ENCODE measurements around the gene YIF1A. TPM values are rescaled to one million over a fixed set of nuclear protein-coding genes. Genes with fewer than 3 reads are reported as not detected.
A peak's percentile ranks its signal among the peaks of the same experiment; 100 is the strongest.
"Not testable (repeated sequence)": the region's sequence is repeated elsewhere in the genome, so short reads cannot be mapped to it uniquely, and the experiment has no call there.

The YIF1A gene
- total RNA-seq, 1 donor from 2014 or later, result 53.4 TPM

DNA sequence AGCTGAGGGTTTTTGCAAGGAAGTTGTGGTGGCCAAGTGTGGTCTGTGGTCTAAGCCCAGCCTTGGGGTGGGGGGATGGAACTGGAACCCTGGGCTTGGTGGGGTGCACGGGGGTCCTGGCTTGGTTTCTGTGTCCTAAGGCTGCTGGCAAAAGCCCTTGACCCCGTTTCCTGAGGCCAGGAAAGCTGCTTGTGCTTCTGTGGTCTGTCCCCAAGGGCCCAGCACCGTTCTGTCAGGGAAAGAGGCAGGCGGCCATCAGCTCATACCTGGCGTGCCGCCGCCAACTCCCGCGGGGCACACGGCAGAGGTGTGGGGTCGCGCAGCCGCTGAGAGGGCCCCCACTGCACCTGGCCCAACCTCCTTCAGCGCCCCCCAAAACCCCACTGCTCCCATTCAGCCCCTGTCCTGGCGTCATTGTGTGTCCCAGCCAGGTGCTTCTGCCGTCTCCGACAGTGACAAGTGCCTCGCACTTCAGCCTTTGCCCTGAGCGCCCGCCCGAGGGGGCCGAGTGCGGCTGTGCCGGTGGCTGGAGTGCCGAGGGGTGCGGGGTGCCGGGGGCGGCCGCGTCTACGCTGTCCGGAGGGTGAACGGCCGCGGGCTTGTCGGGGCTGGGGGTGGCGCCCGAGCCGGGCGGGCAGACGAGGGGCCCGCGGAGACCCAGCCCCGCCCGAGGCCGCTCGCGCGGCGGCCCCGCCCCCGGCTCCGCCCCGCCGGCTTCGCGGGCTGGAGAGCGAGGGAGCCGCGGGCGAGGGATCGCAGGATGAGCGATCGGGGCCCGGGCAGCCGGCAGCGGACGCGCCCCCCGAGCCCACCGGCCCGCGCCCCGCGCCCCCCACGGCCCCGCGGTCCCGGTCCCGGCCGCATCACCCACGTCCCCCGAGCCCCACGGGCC lies 11.2 kb downstream of the YIF1A start, which contains the start of gene CNIH2:
CNIH2 (plus strand) TSS at position 705 of the 892 bp plus-strand sequence. CDS start 282 bp downstream, outside the sequence.
- TF ChIP-seq, protein P1, sequence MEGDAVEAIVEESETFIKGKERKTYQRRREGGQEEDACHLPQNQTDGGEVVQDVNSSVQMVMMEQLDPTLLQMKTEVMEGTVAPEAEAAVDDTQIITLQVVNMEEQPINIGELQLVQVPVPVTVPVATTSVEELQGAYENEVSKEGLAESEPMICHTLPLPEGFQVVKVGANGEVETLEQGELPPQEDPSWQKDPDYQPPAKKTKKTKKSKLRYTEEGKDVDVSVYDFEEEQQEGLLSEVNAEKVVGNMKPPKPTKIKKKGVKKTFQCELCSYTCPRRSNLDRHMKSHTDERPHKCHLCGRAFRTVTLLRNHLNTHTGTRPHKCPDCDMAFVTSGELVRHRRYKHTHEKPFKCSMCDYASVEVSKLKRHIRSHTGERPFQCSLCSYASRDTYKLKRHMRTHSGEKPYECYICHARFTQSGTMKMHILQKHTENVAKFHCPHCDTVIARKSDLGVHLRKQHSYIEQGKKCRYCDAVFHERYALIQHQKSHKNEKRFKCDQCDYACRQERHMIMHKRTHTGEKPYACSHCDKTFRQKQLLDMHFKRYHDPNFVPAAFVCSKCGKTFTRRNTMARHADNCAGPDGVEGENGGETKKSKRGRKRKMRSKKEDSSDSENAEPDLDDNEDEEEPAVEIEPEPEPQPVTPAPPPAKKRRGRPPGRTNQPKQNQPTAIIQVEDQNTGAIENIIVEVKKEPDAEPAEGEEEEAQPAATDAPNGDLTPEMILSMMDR (IDR thresholded peaks at IDR 0.05), result no peak
- peaks cover 34% of the 10 kb centered on the region for H3K4me1 Mint-ChIP-seq
- ATAC-seq (ENCODE audit: low read depth), result peak; percentile 35
- peak within 1 kb of the TSS; percentile 53 for H3K4me3 Mint-ChIP-seq
- peaks cover 40% of the 10 kb centered on the region for H3K36me3 Mint-ChIP-seq (ENCODE audit: low read depth)
- H3K9me3 Mint-ChIP-seq, result no peaks in the 10 kb centered on the region
- H3K27ac Mint-ChIP-seq, result no peak within 1 kb of the TSS
- intact Hi-C loops (cut with micrococcal nuclease), result loop anchor here (1.0 kb wide), 1 partner anchor 9 kb away; the partner anchor contains the start of gene RAB1B
- POLR2A ChIA-PET, result interaction anchor here (0.6 to 1.5 kb wide), 4 partner anchors 9 to 1328 kb away, joined by 4 to 9 read pairs (median 7); partner anchors contain the start of gene YIF1A
- peak; percentile 73 for DNase-seq
- CTCF ChIA-PET, result no interaction called here
- H3K27me3 Mint-ChIP-seq, result no peaks in the 10 kb centered on the region

DNA sequence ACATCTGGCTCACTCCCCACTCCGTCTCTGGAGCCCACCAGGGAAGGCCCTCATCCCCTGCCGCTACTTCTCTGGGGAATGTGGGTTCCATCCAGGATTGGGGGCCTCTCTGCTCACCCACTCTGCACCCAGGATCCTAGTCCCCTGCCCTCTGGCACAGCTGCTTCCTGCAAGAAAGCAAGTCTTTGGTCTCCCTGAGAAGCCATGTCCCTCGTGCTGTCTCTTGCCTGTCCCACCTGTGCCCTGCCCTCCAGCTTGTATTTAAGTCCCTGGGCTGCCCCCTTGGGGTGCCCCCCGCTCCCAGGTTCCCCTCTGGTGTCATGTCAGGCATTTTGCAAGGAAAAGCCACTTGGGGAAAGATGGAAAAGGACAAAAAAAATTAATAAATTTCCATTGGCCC lies 11.9 kb downstream of the YIF1A start:
- H3K9me3 Mint-ChIP-seq; DNase-seq; intact Hi-C loops (cut with micrococcal nuclease); CTCF ChIA-PET; H3K27ac Mint-ChIP-seq; H3K27me3 Mint-ChIP-seq; H3K4me3 Mint-ChIP-seq; ATAC-seq (ENCODE audit: low read depth): not testable (repeated sequence)
- peaks cover 27% of the 10 kb centered on the region for H3K4me1 Mint-ChIP-seq
- POLR2A ChIA-PET, result interaction anchor here (0.6 to 1.5 kb wide), 4 partner anchors 8 to 1329 kb away, joined by 4 to 9 read pairs (median 7); partner anchors contain the start of gene YIF1A
- peaks cover 47% of the 10 kb centered on the region for H3K36me3 Mint-ChIP-seq (ENCODE audit: low read depth)

GRCh38 chr11:66276619-66277018 lies 12.3 kb downstream of the YIF1A start:
- H3K27ac Mint-ChIP-seq, H3K4me3 Mint-ChIP-seq: not testable (repeated sequence)

DNA sequence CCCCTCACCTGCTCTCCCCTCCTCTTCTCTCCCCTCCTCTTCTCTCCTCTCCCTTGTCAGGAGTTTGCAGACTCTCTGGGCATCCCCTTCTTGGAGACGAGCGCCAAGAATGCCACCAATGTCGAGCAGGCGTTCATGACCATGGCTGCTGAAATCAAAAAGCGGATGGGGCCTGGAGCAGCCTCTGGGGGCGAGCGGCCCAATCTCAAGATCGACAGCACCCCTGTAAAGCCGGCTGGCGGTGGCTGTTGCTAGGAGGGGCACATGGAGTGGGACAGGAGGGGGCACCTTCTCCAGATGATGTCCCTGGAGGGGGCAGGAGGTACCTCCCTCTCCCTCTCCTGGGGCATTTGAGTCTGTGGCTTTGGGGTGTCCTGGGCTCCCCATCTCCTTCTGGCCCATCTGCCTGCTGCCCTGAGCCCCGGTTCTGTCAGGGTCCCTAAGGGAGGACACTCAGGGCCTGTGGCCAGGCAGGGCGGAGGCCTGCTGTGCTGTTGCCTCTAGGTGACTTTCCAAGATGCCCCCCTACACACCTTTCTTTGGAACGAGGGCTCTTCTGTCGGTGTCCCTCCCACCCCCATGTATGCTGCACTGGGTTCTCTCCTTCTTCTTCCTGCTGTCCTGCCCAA lies 12.8 kb downstream of the YIF1A start:
- TF ChIP-seq, protein P1 (IDR thresholded peaks at IDR 0.05), result no peak
- no peak overlapping the region for H3K4me3 Mint-ChIP-seq
- no peaks in the 10 kb centered on the region for H3K9me3 Mint-ChIP-seq
- ATAC-seq (ENCODE audit: low read depth) (no peak), DNase-seq (no peak)
- H3K4me1 Mint-ChIP-seq, result peaks cover 20% of the 10 kb centered on the region
- POLR2A ChIA-PET, result no interaction called here
- H3K36me3 Mint-ChIP-seq (ENCODE audit: low read depth), result peaks cover 52% of the 10 kb centered on the region
- H3K27me3 Mint-ChIP-seq, result no peaks in the 10 kb centered on the region
- no peak overlapping the region for H3K27ac Mint-ChIP-seq
- intact Hi-C loops (cut with micrococcal nuclease), result no loop called here
- CTCF ChIA-PET, result no interaction called here

More at GRCh38 chr11:66276619-66277018, 12.3 kb downstream of the YIF1A start:
- ATAC-seq (ENCODE audit: low read depth); H3K27me3 Mint-ChIP-seq; intact Hi-C loops (cut with micrococcal nuclease); CTCF ChIA-PET; H3K9me3 Mint-ChIP-seq; DNase-seq: not testable (repeated sequence)
- POLR2A ChIA-PET, result interaction anchor here (1.3 to 1.5 kb wide), 3 partner anchors 8 to 12 kb away, joined by 4 to 9 read pairs (median 8); partner anchors contain the start of gene YIF1A
- Mint-ChIP-seq H3K36me3 (ENCODE audit: low read depth) (peaks cover 51% of the 10 kb centered on the region), H3K4me1 (peaks cover 25% of the 10 kb centered on the region)

GRCh38 chr11:66275396-66275795 lies 13.5 kb downstream of the YIF1A start:
- Mint-ChIP-seq H3K36me3 (ENCODE audit: low read depth) (peaks cover 56% of the 10 kb centered on the region), H3K27ac (no peak overlapping the region), H3K27me3 (no peaks in the 10 kb centered on the region), H3K9me3 (no peaks in the 10 kb centered on the region), H3K4me1 (peaks cover 23% of the 10 kb centered on the region), H3K4me3 (no peak overlapping the region)
- POLR2A ChIA-PET, result no interaction called here
- TF ChIP-seq, protein P1 (IDR thresholded peaks at IDR 0.05), result no peak
- intact Hi-C loops (cut with micrococcal nuclease), result no loop called here
- CTCF ChIA-PET, result no interaction called here
- ATAC-seq (ENCODE audit: low read depth) (no peak), DNase-seq (no peak)

- intact Hi-C loops (cut with micrococcal nuclease), result no loop called here
- H3K9me3 Mint-ChIP-seq, result no peaks in the 10 kb centered on the region
- TF ChIP-seq, protein P1 (IDR thresholded peaks at IDR 0.05), result no peak
- H3K27ac Mint-ChIP-seq, result no peak overlapping the region
- no peak overlapping the region for H3K4me3 Mint-ChIP-seq
- DNase-seq (no peak), ATAC-seq (ENCODE audit: low read depth) (no peak)
- peaks cover 60% of the 10 kb centered on the region for H3K36me3 Mint-ChIP-seq (ENCODE audit: low read depth)
- no peaks in the 10 kb centered on the region for H3K27me3 Mint-ChIP-seq
- ChIA-PET CTCF (no interaction called here), POLR2A (no interaction called here)
- peaks cover 29% of the 10 kb centered on the region for H3K4me1 Mint-ChIP-seq
Observed at GRCh38 chr11:66274219-66274618, 14.7 kb downstream of the YIF1A start.

Measured in activated B cell treated with CpG ODN at 0.5 μM for 24 hours (primary cell).